WTC11 (cell line): ENCODE data around the gene CEP170B. TPM values are rescaled to one million over a fixed set of nuclear protein-coding genes. Genes with fewer than 3 reads are reported as not detected.
A peak's percentile ranks its signal among the peaks of the same experiment; 100 is the strongest.

ENCODE experiments used
- ATAC-seq: fragments of 200-7000 bp; cut with Tn5 transposase; 2 replicates; pipeline ENCODE4 v1.10.0; 2021; ENCODE audit warnings: mild to moderate bottlenecking, moderate library complexity
- CTCF ChIA-PET: fragments of 300-600 bp; sonication (Branson Sonifier 250); formaldehyde crosslinking; loops from one replicate; lab custom pipeline; 2021; ENCODE audit warnings: antibody characterized with exemption; lab: Charles Lee
- POLR2A ChIA-PET: fragments of 350-600 bp; sonication (Branson Sonifier 250); formaldehyde crosslinking; loops from one replicate; lab custom pipeline; 2021; ENCODE audit warnings: antibody characterized with exemption; lab: Charles Lee
- DNase-seq: peaks from one replicate; pipeline ENCODE4 v3.0.0; 2021; ENCODE audit warnings: low spot score
- H3K27ac Mint-ChIP-seq: 2 replicates; pipeline ENCODE4 v1.8.0; 2021; ENCODE audit warnings: mixed read lengths
- H3K27me3 Mint-ChIP-seq: 2 replicates; pipeline ENCODE4 v1.8.0; 2021; ENCODE audit warnings: low read depth, mild to moderate bottlenecking, moderate library complexity, mixed read lengths
- H3K36me3 Mint-ChIP-seq: 2 replicates; pipeline ENCODE4 v1.8.0; 2021; ENCODE audit warnings: mixed read lengths
- H3K4me1 Mint-ChIP-seq: 2 replicates; pipeline ENCODE4 v1.8.0; 2022; ENCODE audit warnings: mixed read lengths
- H3K4me3 Mint-ChIP-seq: 2 replicates; pipeline ENCODE4 v1.8.0; 2021; ENCODE audit warnings: mild to moderate bottlenecking, moderate library complexity, mixed read lengths
- H3K9me3 Mint-ChIP-seq: 2 replicates; pipeline ENCODE4 v1.8.0; 2021; ENCODE audit warnings: mixed read lengths
- FOXP1 ChIP-seq: sonication (generic); formaldehyde crosslinking; IDR thresholded peaks from 2 replicates; pipeline ENCODE4 v1.8.0; 2022; ENCODE audit warnings: missing genetic modification reagents, mild to moderate bottlenecking, moderate library complexity, borderline replicate concordance
- HMGA2 ChIP-seq: fragments of 250-450 bp; sonication (Bioruptor Pico); IDR thresholded peaks from 2 replicates; pipeline ENCODE4 v1.4.0; 2021; ENCODE audit warnings: mild to moderate bottlenecking, moderate library complexity
- JUN ChIP-seq: sonication (generic); formaldehyde crosslinking; IDR thresholded peaks from 2 replicates; pipeline ENCODE4 v1.8.0; 2023; ENCODE audit warnings: mild to moderate bottlenecking, missing genetic modification reagents
- OVOL2 ChIP-seq: fragments of 250-450 bp; sonication (Bioruptor Pico); IDR thresholded peaks from 2 replicates; pipeline ENCODE4 v1.9.0; 2021; ENCODE audit warnings: mild to moderate bottlenecking, borderline replicate concordance
- RORB ChIP-seq: fragments of 250-450 bp; sonication (Bioruptor Pico); IDR thresholded peaks from 2 replicates; pipeline ENCODE4 v1.9.0; 2021; ENCODE audit warnings: mild to moderate bottlenecking
- SMAD4 ChIP-seq: sonication (generic); formaldehyde crosslinking; IDR thresholded peaks from 2 replicates; pipeline ENCODE4 v1.8.0; 2022; ENCODE audit warnings: mild to moderate bottlenecking, missing genetic modification reagents
- TEAD4 ChIP-seq: sonication (generic); formaldehyde crosslinking; IDR thresholded peaks from 2 replicates; pipeline ENCODE4 v1.8.0; 2022; ENCODE audit warnings: mild to moderate bottlenecking, missing genetic modification reagents
- ZNF121 ChIP-seq: sonication (generic); formaldehyde crosslinking; IDR thresholded peaks from 2 replicates; pipeline ENCODE4 v1.8.0; 2023; ENCODE audit warnings: missing genetic modification reagents
- ZNF138 ChIP-seq: sonication (generic); formaldehyde crosslinking; conservative IDR thresholded peaks from 2 replicates; pipeline ENCODE4 v1.8.1; 2022; ENCODE audit warnings: mild to moderate bottlenecking, moderate library complexity, missing genetic modification reagents
- ZNF219 ChIP-seq: sonication (generic); formaldehyde crosslinking; IDR thresholded peaks from 2 replicates; pipeline ENCODE4 v1.8.0; 2023; ENCODE audit warnings: missing genetic modification reagents, mild to moderate bottlenecking, borderline replicate concordance
- ZNF423 ChIP-seq: fragments of 250-450 bp; sonication (Bioruptor Pico); IDR thresholded peaks from 2 replicates; pipeline ENCODE4 v2.1.2; 2022; ENCODE audit warnings: mild to moderate bottlenecking, moderate library complexity
- ZNF671 ChIP-seq: fragments of 250-450 bp; sonication (Bioruptor Pico); IDR thresholded peaks from 2 replicates; pipeline ENCODE4 v1.8.0; 2021; ENCODE audit warnings: mild to moderate bottlenecking
- total RNA-seq: library from RNA; stranded (reverse); gene quantifications from 3 replicates; pipeline ENCODE4 v1.2.3, GENCODE V29; 2021
- TF ChIP-seq, protein P1 (sequence below): fragments of 250-450 bp; sonication (Bioruptor Pico); IDR thresholded peaks from 2 replicates; pipeline ENCODE4 v1.9.0; 2021; ENCODE audit warnings: moderate library complexity, mild to moderate bottlenecking, inconsistent platforms, borderline replicate concordance
- TF ChIP-seq, protein P2 (sequence below): sonication (generic); formaldehyde crosslinking; IDR thresholded peaks from 2 replicates; pipeline ENCODE4 v1.8.1; 2023; ENCODE audit warnings: mild to moderate bottlenecking, moderate library complexity, missing genetic modification reagents
- TF ChIP-seq, protein P3 (sequence below): fragments of 250-450 bp; sonication (Bioruptor Pico); IDR thresholded peaks from 2 replicates; pipeline ENCODE4 v1.9.0; 2021; ENCODE audit warnings: mild to moderate bottlenecking, borderline replicate concordance
- TF ChIP-seq, protein P4 (sequence below): sonication (generic); formaldehyde crosslinking; IDR thresholded peaks from 2 replicates; pipeline ENCODE4 v1.8.1; 2023; ENCODE audit warnings: mild to moderate bottlenecking, missing genetic modification reagents, moderate library complexity
- TF ChIP-seq, protein P5 (sequence below): sonication (generic); formaldehyde crosslinking; IDR thresholded peaks from 2 replicates; pipeline ENCODE4 v1.8.0; 2022; ENCODE audit warnings: mild to moderate bottlenecking, missing genetic modification reagents
- TF ChIP-seq, protein P6 (sequence below): sonication (generic); formaldehyde crosslinking; IDR thresholded peaks from 2 replicates; pipeline ENCODE4 v1.8.1; 2022; ENCODE audit warnings: low read depth, mild to moderate bottlenecking, moderate library complexity, missing genetic modification reagents, borderline replicate concordance

Gene CEP170B
- total RNA-seq, 1 experiment from 2014 or later: 47.0 TPM

DNA sequence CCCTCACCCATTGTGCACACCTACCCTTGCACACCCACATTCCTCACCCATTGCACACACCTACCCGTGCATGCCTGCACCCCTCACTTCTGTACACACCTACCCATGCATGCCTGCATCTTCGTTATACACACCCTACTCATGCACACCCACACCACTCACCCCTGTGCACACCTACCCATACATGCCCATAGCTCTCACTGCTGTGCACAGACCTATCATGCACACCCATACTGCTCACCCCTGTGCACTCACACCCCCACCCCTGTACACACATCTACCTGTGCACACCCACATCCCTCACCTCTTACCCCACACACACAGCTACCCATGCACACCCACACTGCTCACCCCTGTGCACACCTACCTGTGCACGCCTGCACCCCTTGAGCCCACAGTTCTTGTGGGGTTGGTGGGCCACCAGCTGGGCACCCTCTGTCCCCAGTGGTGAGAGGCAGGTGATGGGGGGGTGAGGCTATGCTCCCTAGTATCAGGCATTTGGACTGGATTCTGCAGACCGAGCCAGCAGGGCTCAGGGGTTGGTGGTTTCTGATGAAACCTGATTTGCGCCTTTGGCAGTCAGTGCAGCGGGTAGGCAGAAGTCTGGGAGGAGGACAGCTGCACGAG lies 15.6 kb downstream of the CEP170B start (continued):
- TF ChIP-seq ZNF219: no peak

DNA sequence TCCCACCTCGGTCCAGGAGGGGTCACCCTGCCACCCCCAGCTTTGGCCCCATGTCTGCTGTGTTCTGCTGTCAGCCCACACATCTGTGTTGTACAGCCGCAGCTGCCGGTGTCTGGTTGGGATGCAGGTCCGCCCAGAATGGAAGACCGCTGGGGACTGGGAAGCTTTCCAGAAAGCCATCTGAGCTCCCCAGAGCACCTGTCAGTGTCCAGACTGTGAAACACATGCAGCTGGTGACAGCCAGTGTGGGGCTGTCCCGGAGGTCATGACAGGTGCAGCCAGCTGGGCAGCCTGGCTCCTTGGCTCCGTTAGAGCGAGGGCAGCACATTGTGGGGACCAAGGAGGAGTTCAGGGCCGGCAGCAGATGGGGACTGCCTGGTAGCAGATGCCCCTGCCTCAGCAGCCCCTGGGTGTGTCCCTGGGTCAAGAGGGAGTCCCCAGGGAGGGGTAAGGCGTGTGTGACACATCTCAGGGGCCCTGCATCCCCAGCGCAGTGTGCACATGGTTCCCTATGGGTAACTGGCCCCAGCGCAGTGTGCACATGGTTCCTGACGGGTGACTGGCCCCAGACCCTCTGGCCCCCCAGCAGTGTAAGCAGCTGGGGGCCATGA lies 16.4 kb downstream of the CEP170B start:
- DNase-seq: no peak
- Mint-ChIP-seq H3K4me3 (no peak overlapping the region), H3K27ac (no peak overlapping the region), H3K9me3 (no peaks in the 10 kb centered on the region), H3K36me3 (0 out of 2 replicates have a peak, but pooled peaks cover 2% of the 10 kb centered on the region), H3K27me3 (no peaks in the 10 kb centered on the region), H3K4me1 (0 out of 2 replicates have a peak, but pooled peaks cover 3% of the 10 kb centered on the region)
- ChIA-PET CTCF (interaction anchor here (1.5 to 1.7 kb wide), 2 partner anchors 54 to 113 kb away, joined by 6 to 8 read pairs; no protein-coding TSS in a partner anchor), POLR2A (no interaction called here)
- no peak for ATAC-seq
- TF ChIP-seq SMAD4 (CRISPR knock-in tag) (no peak), ZNF138 (CRISPR knock-in tag) (no peak)

DNA sequence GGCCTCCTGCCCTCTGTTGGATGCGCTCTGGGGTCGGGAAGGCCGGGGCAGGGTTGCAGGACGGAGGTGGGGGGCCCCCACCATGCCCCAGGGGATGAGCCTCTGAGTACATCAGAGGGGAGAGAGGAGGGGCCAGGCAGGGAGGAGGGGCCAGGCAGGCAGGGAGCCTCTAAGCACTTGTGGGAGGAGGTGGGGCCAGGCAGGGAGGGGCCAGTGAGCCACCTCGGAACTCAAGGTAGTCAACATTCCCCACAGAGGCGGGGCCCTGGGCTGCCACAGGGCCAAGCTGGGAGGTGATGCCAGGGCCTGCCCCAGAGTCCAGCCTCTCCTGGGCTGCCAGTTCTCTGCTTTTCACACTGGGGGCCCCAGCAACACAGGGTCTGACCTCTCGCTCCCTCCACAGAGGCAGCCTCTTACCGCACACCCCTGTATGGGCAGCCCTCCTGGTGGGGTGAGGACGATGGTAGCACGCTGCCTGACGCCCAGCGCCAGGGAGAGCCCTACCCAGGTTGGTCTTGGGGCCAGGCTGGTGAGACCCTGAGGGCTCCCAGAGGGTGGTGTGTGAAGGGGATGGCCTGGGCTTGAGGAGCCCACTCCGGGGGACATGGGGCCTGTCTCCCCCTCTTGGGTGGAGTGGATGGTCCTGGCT lies 17.4 kb downstream of the CEP170B start:
- H3K27ac Mint-ChIP-seq: no peak overlapping the region
- peak; percentile 79 for DNase-seq
- CTCF ChIA-PET: interaction anchor here (1.0 to 1.7 kb wide), 3 partner anchors 56 to 114 kb away, joined by 4 to 8 read pairs (median 5); no protein-coding TSS in a partner anchor

DNA sequence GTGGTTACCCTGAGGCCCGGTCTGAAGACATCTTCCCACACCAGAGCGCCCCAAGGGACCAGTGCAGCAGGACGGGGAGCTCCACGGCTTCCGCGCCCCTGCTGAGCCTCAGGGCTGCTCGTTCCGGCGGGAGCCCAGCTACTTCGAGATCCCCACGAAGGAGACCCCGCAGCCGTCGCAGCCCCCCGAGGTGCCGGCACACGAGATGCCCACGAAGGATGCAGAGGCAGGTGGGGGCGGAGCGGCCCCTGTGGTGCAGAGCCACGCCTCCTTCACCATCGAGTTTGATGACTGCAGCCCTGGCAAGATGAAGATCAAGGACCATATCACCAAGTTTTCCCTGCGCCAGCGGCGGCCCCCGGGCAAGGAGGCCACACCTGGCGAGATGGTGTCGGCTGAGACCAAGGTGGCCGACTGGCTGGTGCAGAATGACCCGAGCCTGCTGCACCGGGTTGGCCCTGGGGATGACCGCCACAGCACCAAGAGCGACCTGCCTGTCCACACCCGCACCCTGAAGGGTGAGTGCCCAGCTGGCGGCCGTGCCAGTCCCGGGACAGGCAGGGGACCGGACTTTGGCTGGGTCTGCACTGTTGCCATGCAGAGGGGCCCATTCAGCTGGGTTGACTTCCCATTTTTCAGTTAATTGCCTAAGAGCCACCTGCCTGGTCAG lies 18.1 kb downstream of the CEP170B start:
- no peak for DNase-seq
- ChIA-PET POLR2A (no interaction called here), CTCF (interaction anchor here (1.0 to 1.7 kb wide), 2 partner anchors 56 kb away, joined by 4 to 5 read pairs; no protein-coding TSS in a partner anchor)
- Mint-ChIP-seq H3K27me3 (no peaks in the 10 kb centered on the region), H3K36me3 (0 out of 2 replicates have a peak, but pooled peaks cover 2% of the 10 kb centered on the region), H3K27ac (no peak overlapping the region), H3K4me3 (no peak overlapping the region), H3K4me1 (0 out of 2 replicates have a peak, but pooled peaks cover 3% of the 10 kb centered on the region), H3K9me3 (no peaks in the 10 kb centered on the region)
- no peak for ATAC-seq
- TF ChIP-seq OVOL2 (CRISPR knock-in tag) (no peak), ZNF423 (CRISPR knock-in tag) (no peak), JUN (CRISPR knock-in tag) (no peak), FOXP1 (CRISPR knock-in tag) (no peak), RORB (CRISPR knock-in tag) (no peak), ZNF671 (CRISPR knock-in tag) (no peak)
- TF ChIP-seq, protein P1, sequence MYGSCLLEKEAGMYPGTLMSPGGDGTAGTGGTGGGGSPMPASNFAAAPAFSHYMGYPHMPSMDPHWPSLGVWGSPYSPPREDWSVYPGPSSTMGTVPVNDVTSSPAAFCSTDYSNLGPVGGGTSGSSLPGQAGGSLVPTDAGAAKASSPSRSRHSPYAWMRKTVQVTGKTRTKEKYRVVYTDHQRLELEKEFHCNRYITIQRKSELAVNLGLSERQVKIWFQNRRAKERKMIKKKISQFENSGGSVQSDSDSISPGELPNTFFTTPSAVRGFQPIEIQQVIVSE (CRISPR knock-in tag): no peak
- TF ChIP-seq, protein P2, sequence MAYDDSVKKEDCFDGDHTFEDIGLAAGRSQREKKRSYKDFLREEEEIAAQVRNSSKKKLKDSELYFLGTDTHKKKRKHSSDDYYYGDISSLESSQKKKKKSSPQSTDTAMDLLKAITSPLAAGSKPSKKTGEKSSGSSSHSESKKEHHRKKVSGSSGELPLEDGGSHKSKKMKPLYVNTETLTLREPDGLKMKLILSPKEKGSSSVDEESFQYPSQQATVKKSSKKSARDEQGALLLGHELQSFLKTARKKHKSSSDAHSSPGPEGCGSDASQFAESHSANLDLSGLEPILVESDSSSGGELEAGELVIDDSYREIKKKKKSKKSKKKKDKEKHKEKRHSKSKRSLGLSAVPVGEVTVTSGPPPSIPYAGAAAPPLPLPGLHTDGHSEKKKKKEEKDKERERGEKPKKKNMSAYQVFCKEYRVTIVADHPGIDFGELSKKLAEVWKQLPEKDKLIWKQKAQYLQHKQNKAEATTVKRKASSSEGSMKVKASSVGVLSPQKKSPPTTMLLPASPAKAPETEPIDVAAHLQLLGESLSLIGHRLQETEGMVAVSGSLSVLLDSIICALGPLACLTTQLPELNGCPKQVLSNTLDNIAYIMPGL (CRISPR knock-in tag): no peak
- TF ChIP-seq, protein P3, sequence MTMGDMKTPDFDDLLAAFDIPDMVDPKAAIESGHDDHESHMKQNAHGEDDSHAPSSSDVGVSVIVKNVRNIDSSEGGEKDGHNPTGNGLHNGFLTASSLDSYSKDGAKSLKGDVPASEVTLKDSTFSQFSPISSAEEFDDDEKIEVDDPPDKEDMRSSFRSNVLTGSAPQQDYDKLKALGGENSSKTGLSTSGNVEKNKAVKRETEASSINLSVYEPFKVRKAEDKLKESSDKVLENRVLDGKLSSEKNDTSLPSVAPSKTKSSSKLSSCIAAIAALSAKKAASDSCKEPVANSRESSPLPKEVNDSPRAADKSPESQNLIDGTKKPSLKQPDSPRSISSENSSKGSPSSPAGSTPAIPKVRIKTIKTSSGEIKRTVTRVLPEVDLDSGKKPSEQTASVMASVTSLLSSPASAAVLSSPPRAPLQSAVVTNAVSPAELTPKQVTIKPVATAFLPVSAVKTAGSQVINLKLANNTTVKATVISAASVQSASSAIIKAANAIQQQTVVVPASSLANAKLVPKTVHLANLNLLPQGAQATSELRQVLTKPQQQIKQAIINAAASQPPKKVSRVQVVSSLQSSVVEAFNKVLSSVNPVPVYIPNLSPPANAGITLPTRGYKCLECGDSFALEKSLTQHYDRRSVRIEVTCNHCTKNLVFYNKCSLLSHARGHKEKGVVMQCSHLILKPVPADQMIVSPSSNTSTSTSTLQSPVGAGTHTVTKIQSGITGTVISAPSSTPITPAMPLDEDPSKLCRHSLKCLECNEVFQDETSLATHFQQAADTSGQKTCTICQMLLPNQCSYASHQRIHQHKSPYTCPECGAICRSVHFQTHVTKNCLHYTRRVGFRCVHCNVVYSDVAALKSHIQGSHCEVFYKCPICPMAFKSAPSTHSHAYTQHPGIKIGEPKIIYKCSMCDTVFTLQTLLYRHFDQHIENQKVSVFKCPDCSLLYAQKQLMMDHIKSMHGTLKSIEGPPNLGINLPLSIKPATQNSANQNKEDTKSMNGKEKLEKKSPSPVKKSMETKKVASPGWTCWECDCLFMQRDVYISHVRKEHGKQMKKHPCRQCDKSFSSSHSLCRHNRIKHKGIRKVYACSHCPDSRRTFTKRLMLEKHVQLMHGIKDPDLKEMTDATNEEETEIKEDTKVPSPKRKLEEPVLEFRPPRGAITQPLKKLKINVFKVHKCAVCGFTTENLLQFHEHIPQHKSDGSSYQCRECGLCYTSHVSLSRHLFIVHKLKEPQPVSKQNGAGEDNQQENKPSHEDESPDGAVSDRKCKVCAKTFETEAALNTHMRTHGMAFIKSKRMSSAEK (CRISPR knock-in tag): no peak
- TF ChIP-seq, protein P4, sequence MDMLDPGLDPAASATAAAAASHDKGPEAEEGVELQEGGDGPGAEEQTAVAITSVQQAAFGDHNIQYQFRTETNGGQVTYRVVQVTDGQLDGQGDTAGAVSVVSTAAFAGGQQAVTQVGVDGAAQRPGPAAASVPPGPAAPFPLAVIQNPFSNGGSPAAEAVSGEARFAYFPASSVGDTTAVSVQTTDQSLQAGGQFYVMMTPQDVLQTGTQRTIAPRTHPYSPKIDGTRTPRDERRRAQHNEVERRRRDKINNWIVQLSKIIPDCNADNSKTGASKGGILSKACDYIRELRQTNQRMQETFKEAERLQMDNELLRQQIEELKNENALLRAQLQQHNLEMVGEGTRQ (CRISPR knock-in tag): no peak
- TF ChIP-seq, protein P5, sequence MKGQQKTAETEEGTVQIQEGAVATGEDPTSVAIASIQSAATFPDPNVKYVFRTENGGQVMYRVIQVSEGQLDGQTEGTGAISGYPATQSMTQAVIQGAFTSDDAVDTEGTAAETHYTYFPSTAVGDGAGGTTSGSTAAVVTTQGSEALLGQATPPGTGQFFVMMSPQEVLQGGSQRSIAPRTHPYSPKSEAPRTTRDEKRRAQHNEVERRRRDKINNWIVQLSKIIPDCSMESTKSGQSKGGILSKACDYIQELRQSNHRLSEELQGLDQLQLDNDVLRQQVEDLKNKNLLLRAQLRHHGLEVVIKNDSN (CRISPR knock-in tag): no peak

More for the DNA sequence above, 17.4 kb downstream of the CEP170B start:
- no peaks in the 10 kb centered on the region for H3K27me3 Mint-ChIP-seq
- 0 out of 2 replicates have a peak, but pooled peaks cover 3% of the 10 kb centered on the region for H3K4me1 Mint-ChIP-seq
- H3K9me3 Mint-ChIP-seq: no peaks in the 10 kb centered on the region
- H3K36me3 Mint-ChIP-seq: 0 out of 2 replicates have a peak, but pooled peaks cover 2% of the 10 kb centered on the region
- TF ChIP-seq HMGA2 (CRISPR knock-in tag) (no peak), TEAD4 (CRISPR knock-in tag) (no peak), ZNF121 (CRISPR knock-in tag) (peak; percentile 74; the same call in 1 of the 2 replicates)
- TF ChIP-seq, protein P6, sequence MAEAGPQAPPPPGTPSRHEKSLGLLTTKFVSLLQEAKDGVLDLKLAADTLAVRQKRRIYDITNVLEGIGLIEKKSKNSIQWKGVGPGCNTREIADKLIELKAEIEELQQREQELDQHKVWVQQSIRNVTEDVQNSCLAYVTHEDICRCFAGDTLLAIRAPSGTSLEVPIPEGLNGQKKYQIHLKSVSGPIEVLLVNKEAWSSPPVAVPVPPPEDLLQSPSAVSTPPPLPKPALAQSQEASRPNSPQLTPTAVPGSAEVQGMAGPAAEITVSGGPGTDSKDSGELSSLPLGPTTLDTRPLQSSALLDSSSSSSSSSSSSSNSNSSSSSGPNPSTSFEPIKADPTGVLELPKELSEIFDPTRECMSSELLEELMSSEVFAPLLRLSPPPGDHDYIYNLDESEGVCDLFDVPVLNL (CRISPR knock-in tag): no peak
- POLR2A ChIA-PET: no interaction called here
- H3K4me3 Mint-ChIP-seq: no peak overlapping the region
- ATAC-seq: peak; percentile 94
